ENCODE results near the gene AGPAT3. TPM values are rescaled to one million over a fixed set of nuclear protein-coding genes. Genes with fewer than 3 reads are reported as not detected.
A peak's percentile ranks its signal among the peaks of the same experiment; 100 is the strongest.

AGPAT3 gene
- total RNA-seq, 1 donor from 2014 or later: 93.4 TPM

- no peak for ATAC-seq
Measured at GRCh38 chr21:43936247-43936967, 71.4 kb downstream of the AGPAT3 start.

DNA sequence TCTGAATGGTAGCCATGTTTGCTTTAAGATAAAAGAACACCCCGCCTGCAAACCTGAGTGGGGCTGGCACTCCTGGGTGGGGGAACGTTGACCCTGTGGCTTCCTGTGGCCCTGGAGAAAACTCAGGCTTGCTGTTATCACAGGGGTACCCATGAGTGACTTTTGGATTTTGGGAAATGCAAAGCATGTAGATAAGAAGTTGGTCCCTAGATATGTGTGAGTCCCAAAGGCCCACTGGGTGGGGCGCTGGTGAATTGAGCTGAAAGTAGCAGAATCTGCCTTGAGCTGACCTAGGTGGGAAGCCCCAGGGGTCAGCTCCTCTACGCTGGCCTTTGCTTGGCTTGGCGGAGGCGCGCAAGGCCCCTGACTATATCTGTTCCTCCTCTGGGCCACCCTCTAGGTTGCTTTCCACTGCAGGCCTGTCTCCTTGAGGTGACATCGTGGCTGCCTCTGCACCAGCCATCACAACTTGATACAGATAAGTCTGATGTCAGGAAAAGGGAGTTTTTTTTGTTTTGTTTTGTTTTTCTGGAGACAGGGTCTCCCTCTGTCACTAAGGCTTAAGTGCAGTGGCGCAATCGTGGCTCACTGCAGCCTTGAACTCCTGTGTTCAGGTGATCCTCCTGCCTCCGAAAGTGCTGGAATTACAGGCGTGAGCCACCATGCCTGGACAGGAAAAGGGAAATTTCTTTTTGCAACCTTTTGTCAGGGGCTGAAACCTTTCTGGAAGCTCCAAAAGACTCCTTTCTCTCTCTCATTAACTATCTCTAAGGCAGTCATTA lies 72.2 kb downstream of the AGPAT3 start:
- ATAC-seq (no peak), DNase-seq (ENCODE audit: missing footprints) (no peak)
- intact Hi-C loops (cut with DNase I): loop anchor here (5.0 kb wide), 1 partner anchor 40 kb away; no protein-coding TSS in a partner anchor

More at GRCh38 chr21:43936247-43936967, 71.4 kb downstream of the AGPAT3 start:
- intact Hi-C loops (cut with DNase I): loop anchor here (5.0 kb wide), 1 partner anchor 41 kb away; no protein-coding TSS in a partner anchor
- DNase-seq (ENCODE audit: missing footprints): no peak

DNA sequence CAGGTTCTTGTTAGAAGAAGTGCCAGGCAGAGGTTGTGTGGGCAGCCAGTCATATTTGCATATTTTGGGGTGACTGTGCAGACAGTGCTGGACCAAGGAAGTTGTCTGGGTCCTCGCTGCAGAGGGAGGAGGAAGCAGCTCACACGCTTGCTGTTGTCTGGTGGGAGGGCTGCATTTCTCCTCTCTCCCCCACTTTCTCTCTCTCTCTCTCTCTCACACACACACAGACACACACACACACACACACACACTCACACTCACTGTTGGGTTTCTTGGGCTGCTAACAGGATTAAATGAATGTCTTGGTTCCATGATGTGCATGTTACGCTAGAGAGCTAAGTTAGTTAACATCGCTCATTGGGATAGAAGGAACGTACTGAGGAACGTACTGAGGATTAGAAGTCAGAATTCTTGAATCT lies 72.9 kb downstream of the AGPAT3 start:
- DNase-seq (ENCODE audit: missing footprints) (no peak), ATAC-seq (no peak)
- intact Hi-C loops (cut with DNase I): loop anchor here (5.0 kb wide), 1 partner anchor 39 kb away; no protein-coding TSS in a partner anchor

- DNase-seq (ENCODE audit: missing footprints) (peak; percentile 91), ATAC-seq (peak; percentile 82)
- intact Hi-C loops (cut with DNase I): loop anchor here (5.0 kb wide), 1 partner anchor 38 kb away; no protein-coding TSS in a partner anchor
Measured at GRCh38 chr21:43938751-43939442, 73.9 kb downstream of the AGPAT3 start.

DNA sequence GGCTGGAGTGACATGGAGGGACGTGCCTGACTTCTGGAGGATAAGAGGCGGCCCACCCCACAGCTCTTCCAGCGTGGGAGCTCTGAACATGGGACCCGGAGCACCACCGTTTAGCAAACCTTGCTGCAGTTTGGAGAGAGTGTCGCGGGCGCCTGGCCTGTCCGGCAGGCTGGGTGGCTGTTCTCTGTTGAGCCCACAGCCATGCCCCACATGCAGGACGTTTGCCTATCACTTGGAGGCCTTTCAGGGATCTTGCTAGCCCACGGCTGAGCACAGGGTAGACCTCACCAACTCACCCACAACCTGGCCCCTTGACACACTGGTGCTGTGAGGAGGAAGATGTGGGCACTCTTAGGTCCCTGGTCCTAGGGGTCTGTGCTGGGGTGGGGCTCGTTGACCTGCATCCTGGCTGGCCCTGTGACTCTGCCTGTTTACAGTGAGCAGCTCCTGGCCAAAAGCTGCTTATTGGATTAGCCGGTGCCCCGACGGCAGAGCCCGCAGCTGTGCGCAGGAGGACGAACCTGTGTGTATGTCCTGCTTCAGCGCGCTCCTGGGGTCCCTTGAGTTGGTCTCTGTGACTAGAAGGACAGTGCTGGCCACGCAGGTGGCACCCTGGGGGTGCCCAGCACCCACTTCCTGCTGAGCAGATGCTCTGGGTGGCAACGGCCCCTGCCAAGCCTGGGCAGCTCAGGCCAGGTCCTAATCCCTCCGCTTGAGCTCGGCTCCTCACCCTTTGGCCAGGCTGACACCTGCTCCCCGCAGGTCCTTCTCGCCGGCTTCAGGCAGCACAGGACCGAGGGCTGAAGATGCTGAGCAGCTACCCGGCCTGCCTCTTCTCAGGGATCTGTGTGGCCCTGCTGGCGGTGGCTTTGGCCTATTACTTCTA lies 74.7 kb downstream of the AGPAT3 start:
- intact Hi-C loops (cut with DNase I): loop anchor here (5.0 kb wide), 1 partner anchor 38 kb away; no protein-coding TSS in a partner anchor
- DNase-seq (ENCODE audit: missing footprints) (no peak), ATAC-seq (no peak)

DNA sequence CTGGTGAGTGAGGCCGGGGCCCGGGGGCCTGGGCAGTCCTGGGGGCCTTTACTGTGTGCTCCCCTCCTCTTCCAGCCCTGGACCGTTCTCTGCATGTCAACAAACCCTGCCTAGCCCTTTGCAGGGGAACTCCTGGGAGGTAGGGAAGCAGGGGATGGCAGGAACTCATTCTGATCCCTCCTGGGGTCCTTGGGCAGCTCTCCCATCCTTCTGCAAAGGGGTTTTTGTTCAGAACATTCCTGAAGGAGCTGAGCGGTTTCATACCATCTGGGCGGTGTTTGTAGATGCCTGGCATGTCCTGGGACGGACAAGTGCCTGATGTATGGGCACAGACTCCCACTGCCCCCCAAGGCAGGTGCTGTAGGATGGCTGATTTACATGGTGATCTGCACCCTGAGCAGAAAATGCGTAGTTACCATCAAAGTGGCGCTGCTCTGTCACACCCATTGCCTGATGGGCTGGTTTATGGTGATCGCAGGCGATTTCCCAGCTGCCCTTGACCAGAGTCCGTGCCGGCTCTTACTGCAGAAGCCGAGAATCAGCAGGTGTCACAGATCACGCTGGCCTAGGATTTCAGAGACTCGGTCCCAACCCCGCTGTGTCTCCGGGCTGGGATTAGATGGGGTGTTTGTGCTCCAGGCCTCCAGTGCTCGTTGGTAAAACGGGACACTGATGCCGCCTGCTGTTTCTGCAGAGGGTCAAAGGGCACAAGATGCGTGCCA lies 75.5 kb downstream of the AGPAT3 start:
- ATAC-seq (no peak), DNase-seq (ENCODE audit: missing footprints) (no peak)
- intact Hi-C loops (cut with DNase I): no loop called here

DNA sequence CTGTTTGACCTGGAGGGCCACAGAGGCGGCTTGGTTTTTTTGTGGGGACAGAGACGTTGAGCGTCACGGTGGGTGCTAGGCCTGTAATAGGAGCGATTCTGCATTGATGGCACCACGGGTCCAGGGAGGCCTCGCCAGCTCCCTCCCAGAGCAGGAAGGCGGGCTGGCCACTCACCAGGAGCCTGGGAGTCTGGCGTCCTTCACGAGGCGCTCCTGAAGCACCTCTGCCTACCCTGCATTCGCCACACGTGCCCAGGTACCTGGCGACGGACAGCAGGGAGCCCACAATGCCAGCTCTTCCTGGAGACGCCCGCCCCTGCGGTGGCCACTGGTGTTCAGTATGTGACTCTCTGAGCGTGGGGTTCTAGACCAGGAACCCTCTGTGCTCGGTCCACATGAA lies 77.2 kb downstream of the AGPAT3 start:
- DNase-seq (ENCODE audit: missing footprints): no peak
- intact Hi-C loops (cut with DNase I): no loop called here
- no peak for ATAC-seq

DNA sequence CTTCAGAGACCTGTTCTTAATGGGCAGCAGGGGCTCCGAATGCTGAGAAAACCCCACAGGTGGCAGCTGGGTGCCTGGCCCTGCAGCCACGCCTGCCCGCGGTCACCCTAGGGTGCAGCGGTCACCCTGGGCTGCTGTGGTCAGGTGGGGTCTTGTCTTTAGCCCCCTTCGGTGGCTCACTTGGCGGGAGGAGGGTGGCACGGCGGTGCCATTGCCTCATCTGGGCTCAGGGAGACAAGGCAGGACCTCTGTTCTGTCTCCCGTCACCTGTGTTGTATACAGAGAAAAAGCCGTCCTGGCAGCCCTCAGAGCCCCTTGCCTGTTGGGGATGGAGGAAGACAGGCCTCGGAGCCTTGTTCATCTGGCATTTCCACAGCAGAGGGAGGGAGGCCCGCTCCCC lies 77.6 kb downstream of the AGPAT3 start:
- intact Hi-C loops (cut with DNase I): no loop called here
- no peak for ATAC-seq
- DNase-seq (ENCODE audit: missing footprints): no peak

DNA sequence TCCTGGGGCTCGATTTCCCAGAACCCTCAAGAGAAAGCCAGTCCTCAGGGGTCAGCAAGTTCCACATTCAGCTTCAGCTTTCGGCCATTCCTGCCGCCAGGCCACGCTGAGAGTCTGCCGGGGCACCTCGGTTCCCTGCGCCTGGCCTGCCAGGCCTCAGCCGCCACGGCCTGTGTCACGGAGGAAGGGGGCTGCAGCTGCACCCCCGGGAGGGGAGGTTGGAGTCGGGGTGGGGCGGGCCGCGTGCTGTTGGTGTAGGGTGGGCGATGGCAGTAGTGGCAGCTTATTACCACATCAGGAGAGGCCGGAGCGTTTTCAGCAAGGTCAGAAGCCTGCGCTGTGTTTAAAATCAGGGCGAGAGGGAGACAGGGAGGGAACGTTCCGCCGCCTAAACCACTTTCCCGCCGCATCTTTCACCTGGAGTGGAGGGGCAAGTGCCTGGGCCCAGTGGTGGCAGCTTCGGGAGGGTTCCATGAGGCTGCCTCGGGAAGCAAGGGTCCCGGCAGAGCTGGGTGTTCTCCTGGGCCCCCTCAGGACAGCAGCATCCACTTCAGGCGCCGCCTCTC lies 78.6 kb downstream of the AGPAT3 start:
- no peak for DNase-seq (ENCODE audit: missing footprints)
- ATAC-seq: no peak
- intact Hi-C loops (cut with DNase I): no loop called here

DNA sequence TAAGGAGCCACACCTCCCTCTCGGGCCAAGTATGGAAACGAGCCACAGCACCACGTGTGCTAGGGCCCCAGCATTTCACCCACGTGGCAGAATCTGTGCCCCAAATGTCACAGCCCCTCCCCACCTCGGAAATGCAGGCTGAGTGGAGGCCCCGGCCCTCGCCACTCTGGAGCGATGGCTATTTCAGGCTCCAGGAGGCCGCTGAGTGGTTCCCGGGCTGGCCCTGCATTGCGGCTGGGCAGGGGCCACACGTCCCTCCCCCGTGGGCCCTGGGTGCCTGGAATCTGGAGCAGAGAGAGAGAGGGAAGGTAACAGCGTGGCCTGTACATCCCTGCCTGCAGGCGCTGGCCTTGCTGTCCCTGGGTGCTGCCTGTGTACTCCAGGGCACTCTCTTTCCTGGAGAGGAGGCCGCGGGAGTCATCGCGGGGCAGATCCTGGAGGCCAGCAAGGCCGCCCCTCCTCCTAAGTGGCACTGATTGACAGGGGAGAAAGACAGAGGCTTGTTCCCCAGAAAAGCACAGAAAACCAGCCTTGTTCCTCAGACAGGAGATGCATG lies 79.1 kb downstream of the AGPAT3 start:
- intact Hi-C loops (cut with DNase I): no loop called here
- ATAC-seq: peak; percentile 49
- peak; percentile 69 for DNase-seq (ENCODE audit: missing footprints)

DNA sequence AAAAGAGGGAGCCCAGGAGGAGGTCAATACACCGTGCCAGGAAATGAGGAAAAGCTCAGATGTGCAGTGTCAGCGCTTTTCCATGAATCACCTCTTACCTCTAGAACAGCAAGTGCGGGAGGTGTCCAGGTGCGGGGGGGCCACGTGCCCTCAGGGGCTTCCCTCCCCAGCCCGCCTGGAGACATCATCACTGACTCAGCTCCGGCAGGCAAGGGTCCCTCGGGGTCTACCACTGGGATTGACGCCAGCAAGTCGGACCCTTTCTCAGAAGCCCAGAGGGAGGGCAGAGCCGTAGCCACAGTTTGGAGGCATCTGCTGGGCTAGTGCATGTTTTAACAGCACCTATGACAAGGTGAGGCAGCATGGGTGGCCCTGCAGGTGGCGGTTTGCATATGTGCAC lies 79.7 kb downstream of the AGPAT3 start:
- intact Hi-C loops (cut with DNase I): no loop called here
- DNase-seq (ENCODE audit: missing footprints) (no peak), ATAC-seq (no peak)

- no peak for ATAC-seq
- intact Hi-C loops (cut with DNase I): no loop called here
- DNase-seq (ENCODE audit: missing footprints): no peak
Measured at GRCh38 chr21:43948740-43949498, 83.9 kb downstream of the AGPAT3 start.

GRCh38 chr21:43949499-43950208 lies 84.6 kb downstream of the AGPAT3 start:
- intact Hi-C loops (cut with DNase I): no loop called here
- ATAC-seq: no peak
- DNase-seq (ENCODE audit: missing footprints): no peak

- no peak for ATAC-seq
- intact Hi-C loops (cut with DNase I): no loop called here
- peak; percentile 61 for DNase-seq (ENCODE audit: missing footprints)
Measured at GRCh38 chr21:43950481-43950880, 85.5 kb downstream of the AGPAT3 start.

DNA sequence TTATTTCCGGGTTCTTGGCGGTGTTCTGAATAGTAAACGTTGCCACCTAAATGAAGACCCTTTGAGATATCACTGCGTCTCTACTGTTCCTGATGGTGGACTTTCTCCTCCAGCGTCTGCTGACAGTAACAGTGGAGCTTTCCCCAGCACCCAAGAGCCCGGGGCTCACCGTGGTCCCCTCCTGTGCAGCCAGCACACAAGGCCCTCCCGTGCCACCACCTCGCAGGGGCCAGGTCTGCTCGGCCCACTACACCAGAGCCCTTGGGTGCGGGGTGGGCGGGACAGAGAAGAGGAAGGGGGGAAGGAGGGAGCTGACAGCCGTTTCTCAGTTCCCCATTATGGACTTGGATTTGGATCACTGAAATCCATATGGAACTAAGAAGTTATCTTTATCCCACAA lies 85.9 kb downstream of the AGPAT3 start:
- ATAC-seq (no peak), DNase-seq (ENCODE audit: missing footprints) (no peak)
- intact Hi-C loops (cut with DNase I): no loop called here

All from Right ventricle myocardium inferior (tissue), 1 donor.